HepG2 (cell line): ENCODE data around the gene SLC17A9. TPM values are rescaled to one million over a fixed set of nuclear protein-coding genes. Genes with fewer than 3 reads are reported as not detected.

Experiments used
- AHR ChIP-seq: IDR thresholded peaks from 2 replicates; pipeline ENCODE4 v1.6.1; 2018; ENCODE audit warnings: missing genetic modification reagents, missing compliant biosample characterization
- HIVEP1 ChIP-seq: sonication (generic); formaldehyde crosslinking; IDR thresholded peaks from 2 replicates; pipeline ENCODE4 v1.4.0; 2020; ENCODE audit warnings: mild to moderate bottlenecking, missing genetic modification reagents
- SIN3B ChIP-seq: fragments of 150-350 bp; IDR thresholded peaks from 2 replicates; pipeline ENCODE4 v1.6.1; 2014; ENCODE audit warnings: low read length
- SOX13 ChIP-seq, 3 experiments: fragments of 450-650 bp in 1 of 3; sonication (generic) in 1 of 3; formaldehyde crosslinking in 1 of 3; IDR thresholded peaks in 2 of 3; conservative IDR thresholded peaks in 1 of 3; 2 replicates each; pipeline versions ENCODE4 v1.5.0 to v1.6.1; 2016 to 2020; ENCODE audit warnings: antibody characterized with exemption in 1 of 3, mild to moderate bottlenecking in 1 of 3, missing compliant biosample characterization in 1 of 3, missing genetic modification reagents in 1 of 3, moderate library complexity in 1 of 3
- U2AF1 ChIP-seq: fragments of 200-400 bp; formaldehyde crosslinking; optimal IDR thresholded peaks from 2 replicates; pipeline ENCODE3; 2017; ENCODE audit warnings: mild to moderate bottlenecking, low read depth, low read length
- YY1 ChIP-seq: IDR thresholded peaks from 2 replicates; pipeline ENCODE4 v1.6.1; 2011; ENCODE audit warnings: low read length, low read depth, moderate library complexity, mild to moderate bottlenecking; ENCODE audit not compliant: insufficient read depth, insufficient replicate concordance
- ZBTB44 ChIP-seq: sonication (generic); formaldehyde crosslinking; IDR thresholded peaks from 2 replicates; pipeline ENCODE4 v1.4.0; 2020; ENCODE audit warnings: missing genetic modification reagents
- ZFX ChIP-seq: sonication (generic); formaldehyde crosslinking; IDR thresholded peaks from 2 replicates; pipeline ENCODE4 v1.4.0; 2020; ENCODE audit warnings: mild to moderate bottlenecking, low read depth, missing genetic modification reagents, moderate library complexity
- ZFY ChIP-seq: sonication (generic); formaldehyde crosslinking; IDR thresholded peaks from 2 replicates; pipeline ENCODE4 v1.4.0; 2020; ENCODE audit warnings: missing genetic modification reagents
- ZKSCAN5 ChIP-seq: sonication (generic); formaldehyde crosslinking; IDR thresholded peaks from 2 replicates; pipeline ENCODE4 v1.5.1; 2020; ENCODE audit warnings: mild to moderate bottlenecking, missing genetic modification reagents
- ZNF12 ChIP-seq: sonication (generic); formaldehyde crosslinking; IDR thresholded peaks from 2 replicates; pipeline ENCODE4 v1.5.0; 2020; ENCODE audit warnings: missing genetic modification reagents
- ZNF136 ChIP-seq: sonication (generic); formaldehyde crosslinking; IDR thresholded peaks from 2 replicates; pipeline ENCODE4 v1.8.1; 2022; ENCODE audit warnings: low read depth, mild to moderate bottlenecking, moderate library complexity, missing genetic modification reagents
- ZNF326 ChIP-seq: sonication (generic); formaldehyde crosslinking; IDR thresholded peaks from 2 replicates; pipeline ENCODE4 v1.4.0; 2020; ENCODE audit warnings: missing genetic modification reagents, borderline replicate concordance
- ZNF33B ChIP-seq: sonication (generic); formaldehyde crosslinking; IDR thresholded peaks from 2 replicates; pipeline ENCODE4 v1.5.1; 2020; ENCODE audit warnings: mild to moderate bottlenecking, missing genetic modification reagents
- ZNF446 ChIP-seq: sonication (generic); formaldehyde crosslinking; IDR thresholded peaks from 2 replicates; pipeline ENCODE4 v1.5.0; 2020; ENCODE audit warnings: mild to moderate bottlenecking, missing genetic modification reagents
- ZNF468 ChIP-seq: sonication (generic); formaldehyde crosslinking; IDR thresholded peaks from 2 replicates; pipeline ENCODE4 v1.8.0; 2022; ENCODE audit warnings: mild to moderate bottlenecking, moderate library complexity, missing genetic modification reagents
- ZNF614 ChIP-seq: IDR thresholded peaks from 2 replicates; pipeline ENCODE4 v1.6.1; 2018; ENCODE audit warnings: missing biosample characterization, missing genetic modification reagents, inconsistent platforms, borderline replicate concordance
- ZNF781 ChIP-seq: sonication (generic); formaldehyde crosslinking; IDR thresholded peaks from 2 replicates; pipeline ENCODE4 v1.5.1; 2020; ENCODE audit warnings: borderline replicate concordance, mild to moderate bottlenecking, missing genetic modification reagents; ENCODE audit errors: not compliant biosample characterization
- polyA plus RNA-seq, 8 experiments: library from polyadenylated mRNA; depleted of rRNA in 3 of 8; stranded (reverse) in 7 of 8; unstranded in 1 of 8; fragments of >200 nt; fragmentation: Illumina TruSeq in 4 of 8; extraction: Trizol in 4 of 8; gene quantifications; 2 replicates each; pipeline versions ENCODE4 v1.2.1 to v1.2.3, GENCODE V29; 2011 to 2016; ENCODE audit warnings: low read depth in 4 of 8, missing spikeins in 1 of 8, mixed read lengths in 1 of 8; ENCODE audit not compliant: insufficient read depth in 1 of 8
- total RNA-seq, 5 experiments: library from RNA; depleted of rRNA; stranded (reverse); fragments of >200 nt; fragmentation: Illumina TruSeq; extraction: Trizol; gene quantifications; 2 replicates each; pipeline ENCODE4 v1.2.3, GENCODE V29; 2016; ENCODE audit warnings: low read depth in 1 of 5
- TF ChIP-seq, protein P1 (sequence below): sonication (generic); formaldehyde crosslinking; IDR thresholded peaks from 2 replicates; pipeline ENCODE4 v1.5.0; 2020; ENCODE audit warnings: missing genetic modification reagents
- TF ChIP-seq, protein P2 (sequence below): sonication (generic); formaldehyde crosslinking; IDR thresholded peaks from 2 replicates; pipeline ENCODE4 v1.8.1; 2023; ENCODE audit warnings: mild to moderate bottlenecking, moderate library complexity, missing genetic modification reagents
- TF ChIP-seq, protein P3 (sequence below): sonication (generic); formaldehyde crosslinking; IDR thresholded peaks from 2 replicates; pipeline ENCODE4 v1.5.1; 2020; ENCODE audit warnings: mild to moderate bottlenecking, moderate library complexity, missing genetic modification reagents

The SLC17A9 gene
- total and polyA plus RNA-seq, 2 of the 13 experiments (the other 11 are each of a cell fraction or from before 2014, with no cell fraction given), result 110 to 191 TPM

- TF ChIP-seq ZFX (CRISPR knock-in tag) (0 out of 2 replicates have a peak, but pooled peaks have one; percentile 13), SIN3B (no peak), AHR (CRISPR knock-in tag) (no peak), YY1 (no peak), ZKSCAN5 (CRISPR knock-in tag) (no peak), ZNF781 (CRISPR knock-in tag) (no peak), ZNF12 (CRISPR knock-in tag) (no peak), HIVEP1 (CRISPR knock-in tag) (no peak), ZNF136 (no peak), SOX13 (IDR thresholded peaks at IDR 0.05) (0 out of 2 replicates have a peak, but pooled peaks have one; percentile 6), SOX13 (CRISPR knock-in tag; conservative IDR thresholded peaks at IDR 0.05 in 1 of 2, IDR thresholded peaks at IDR 0.05 in 1 of 2) (no peak), ZBTB44 (CRISPR knock-in tag) (no peak), ZNF446 (CRISPR knock-in tag) (no peak), ZNF468 (CRISPR knock-in tag) (0 out of 2 replicates have a peak, but pooled peaks have one; percentile 31), ZNF326 (CRISPR knock-in tag) (no peak), ZNF33B (0 out of 2 replicates have a peak, but pooled peaks have one; percentile 47), ZNF614 (no peak), U2AF1 (no peak), ZFY (CRISPR knock-in tag) (no peak)
- TF ChIP-seq, protein P1, sequence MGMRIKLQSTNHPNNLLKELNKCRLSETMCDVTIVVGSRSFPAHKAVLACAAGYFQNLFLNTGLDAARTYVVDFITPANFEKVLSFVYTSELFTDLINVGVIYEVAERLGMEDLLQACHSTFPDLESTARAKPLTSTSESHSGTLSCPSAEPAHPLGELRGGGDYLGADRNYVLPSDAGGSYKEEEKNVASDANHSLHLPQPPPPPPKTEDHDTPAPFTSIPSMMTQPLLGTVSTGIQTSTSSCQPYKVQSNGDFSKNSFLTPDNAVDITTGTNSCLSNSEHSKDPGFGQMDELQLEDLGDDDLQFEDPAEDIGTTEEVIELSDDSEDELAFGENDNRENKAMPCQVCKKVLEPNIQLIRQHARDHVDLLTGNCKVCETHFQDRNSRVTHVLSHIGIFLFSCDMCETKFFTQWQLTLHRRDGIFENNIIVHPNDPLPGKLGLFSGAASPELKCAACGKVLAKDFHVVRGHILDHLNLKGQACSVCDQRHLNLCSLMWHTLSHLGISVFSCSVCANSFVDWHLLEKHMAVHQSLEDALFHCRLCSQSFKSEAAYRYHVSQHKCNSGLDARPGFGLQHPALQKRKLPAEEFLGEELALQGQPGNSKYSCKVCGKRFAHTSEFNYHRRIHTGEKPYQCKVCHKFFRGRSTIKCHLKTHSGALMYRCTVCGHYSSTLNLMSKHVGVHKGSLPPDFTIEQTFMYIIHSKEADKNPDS (CRISPR knock-in tag), result no peak
- TF ChIP-seq, protein P2, sequence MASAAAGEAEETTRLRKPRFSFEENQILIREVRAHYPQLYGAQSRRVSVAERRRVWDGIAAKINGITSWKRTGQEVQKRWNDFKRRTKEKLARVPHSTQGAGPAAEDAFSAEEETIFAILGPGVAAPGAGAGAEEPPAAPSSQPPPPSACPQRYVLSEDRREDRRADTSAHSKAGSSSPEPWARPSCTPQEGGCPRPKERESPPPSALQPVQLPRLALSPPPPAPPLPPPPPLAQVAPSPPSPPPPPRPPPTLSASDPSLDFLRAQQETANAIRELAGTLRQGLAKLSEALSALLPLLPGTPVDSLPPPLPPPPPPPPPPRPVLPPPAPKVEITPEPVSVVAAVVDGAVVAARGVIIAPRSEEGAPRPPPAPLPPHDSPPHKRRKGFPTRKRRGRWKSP (CRISPR knock-in tag), result no peak
- TF ChIP-seq, protein P3, sequence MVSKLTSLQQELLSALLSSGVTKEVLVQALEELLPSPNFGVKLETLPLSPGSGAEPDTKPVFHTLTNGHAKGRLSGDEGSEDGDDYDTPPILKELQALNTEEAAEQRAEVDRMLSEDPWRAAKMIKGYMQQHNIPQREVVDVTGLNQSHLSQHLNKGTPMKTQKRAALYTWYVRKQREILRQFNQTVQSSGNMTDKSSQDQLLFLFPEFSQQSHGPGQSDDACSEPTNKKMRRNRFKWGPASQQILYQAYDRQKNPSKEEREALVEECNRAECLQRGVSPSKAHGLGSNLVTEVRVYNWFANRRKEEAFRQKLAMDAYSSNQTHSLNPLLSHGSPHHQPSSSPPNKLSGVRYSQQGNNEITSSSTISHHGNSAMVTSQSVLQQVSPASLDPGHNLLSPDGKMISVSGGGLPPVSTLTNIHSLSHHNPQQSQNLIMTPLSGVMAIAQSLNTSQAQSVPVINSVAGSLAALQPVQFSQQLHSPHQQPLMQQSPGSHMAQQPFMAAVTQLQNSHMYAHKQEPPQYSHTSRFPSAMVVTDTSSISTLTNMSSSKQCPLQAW (CRISPR knock-in tag), result 0 out of 2 replicates have a peak, but pooled peaks have one; percentile 6
Observed at GRCh38 chr20:62967628-62968351, 15.3 kb downstream of the SLC17A9 start (continued).
